ENCODE data around the gene SF3A2. TPM values are rescaled to one million over a fixed set of nuclear protein-coding genes. Genes with fewer than 3 reads are reported as not detected.

The SF3A2 gene
- total and polyA plus RNA-seq, 2 experiments from 2014 or later, result 67.7 to 128 TPM

- TF ChIP-seq CTCF (conservative IDR thresholded peaks at IDR 0.05; ENCODE audit: low read depth in 2 of 2) (no peak), ZNF114 (CRISPR knock-in tag; IDR thresholded peaks at IDR 0.05) (no peak), POLR2AphosphoS5 (IDR thresholded peaks at IDR 0.05; ENCODE audit: low read depth) (no peak), EZH2 (IDR thresholded peaks at IDR 0.05; ENCODE audit: low read depth, unreplicated experiment) (no peak)
Observed at GRCh38 chr19:2225415-2226050, 11.1 kb upstream of the SF3A2 start (continued).

- ATAC-seq, result no peak
- DNase-seq (ENCODE audit: low spot score), result no peak
- Histone ChIP-seq H4K20me1 (replicated peaks; ENCODE audit: insufficient read depth) (peaks cover 5% of the 10 kb centered on the region; the same call in 1 of the 2 replicates), H3K9me2 (ENCODE audit: insufficient read depth) (no peaks in the 10 kb centered on the region), H2AFZ (no peak overlapping the region), H3K36me3 (ENCODE audit: insufficient read depth) (no peaks in the 10 kb centered on the region; the same call in 1 of the 2 replicates), H3K79me2 (replicated peaks; ENCODE audit: insufficient read depth) (no peaks in the 10 kb centered on the region), H3K4me3 (no peak overlapping the region), H3F3A (replicated peaks; ENCODE audit: low read depth) (0 out of 2 replicates have a peak, but pooled peaks cover under 1% of the 10 kb centered on the region), H3K4me2 (no peak overlapping the region), H3K27me3 (ENCODE audit: insufficient read depth) (no peaks in the 10 kb centered on the region), H3K27ac (ENCODE audit: low read depth) (no peak overlapping the region), H3K4me1 (ENCODE audit: insufficient read depth) (no peaks in the 10 kb centered on the region)
- no peaks in the 10 kb centered on the region for H3K4me1 Mint-ChIP-seq
- H3K36me3 Mint-ChIP-seq (ENCODE audit: low read depth), result peaks cover 31% of the 10 kb centered on the region
- no peaks in the 10 kb centered on the region for H3K9me3 Mint-ChIP-seq
- peaks cover 6% of the 10 kb centered on the region for H3K27me3 Mint-ChIP-seq (ENCODE audit: insufficient read depth, low read depth, poor library complexity)
- TF ChIP-seq ZNF331 (CRISPR knock-in tag; IDR thresholded peaks at IDR 0.05; ENCODE audit: low read depth), result no peak
- TF ChIP-seq JUNB (IDR thresholded peaks at IDR 0.05; ENCODE audit: unreplicated experiment), result no peak
- no peak for TF ChIP-seq EZH2 (IDR thresholded peaks at IDR 0.05; ENCODE audit: low read depth, unreplicated experiment)
- TF ChIP-seq ZNF462 (CRISPR knock-in tag; IDR thresholded peaks at IDR 0.05), result no peak
- no peak for TF ChIP-seq ETS1 (IDR thresholded peaks at IDR 0.05)
- H3K4me3 Mint-ChIP-seq, result no peak overlapping the region
- no peak overlapping the region for H3K27ac Mint-ChIP-seq
Observed at GRCh38 chr19:2226051-2226839, 10.4 kb upstream of the SF3A2 start.

All from GM23338 (cell line).